OCI-LY7 (cell line): ENCODE measurements around the gene REEP3. TPM values are rescaled to one million over a fixed set of nuclear protein-coding genes. Genes with fewer than 3 reads are reported as not detected.

Experiments used
- BruUV-seq: library from RNA; stranded (reverse); fragments of 400-500 nt; replicated peaks from 2 replicates; lab custom pipeline; 2021; lab: Mats Ljungman, UMichigan
- CTCF ChIA-PET: fragments of 300-600 bp; sonication (Branson Sonifier 250); formaldehyde crosslinking; loops from one replicate; lab custom pipeline; 2022; ENCODE audit warnings: antibody characterized with exemption; ENCODE audit not compliant: unreplicated experiment; lab: Charles Lee
- POLR2A ChIA-PET: fragments of 300-600 bp; sonication (Branson Sonifier 250); formaldehyde crosslinking; loops from one replicate; lab custom pipeline; 2022; ENCODE audit warnings: antibody characterized with exemption; lab: Charles Lee
- DNase-seq: peaks from one replicate; pipeline ENCODE4 v3.0.0-alpha.2; 2015; ENCODE audit warnings: low spot score
- H2AFZ ChIP-seq: fragments of 200-600 bp; sonication (generic), shearing (Covaris generic); 2 replicates; pipeline ENCODE4 v1.6.1; 2014; ENCODE audit warnings: mild to moderate bottlenecking, antibody characterized with exemption, low read length, moderate library complexity
- H3K27ac ChIP-seq: fragments of 200-600 bp; sonication (generic); 2 replicates; pipeline ENCODE4 v1.5.1; 2014; ENCODE audit warnings: mixed run types, low read depth, mild to moderate bottlenecking, moderate library complexity, low read length, inconsistent platforms; ENCODE audit not compliant: poor library complexity, severe bottlenecking
- H3K36me3 ChIP-seq: fragments of 200-600 bp; sonication (generic); 2 replicates; pipeline ENCODE4 v1.6.1; 2014; ENCODE audit warnings: mild to moderate bottlenecking, antibody characterized with exemption, low read length, moderate library complexity, mixed read lengths; ENCODE audit not compliant: insufficient read depth
- H3K4me1 ChIP-seq: fragments of 200-600 bp; sonication (generic); 2 replicates; pipeline ENCODE4 v1.5.1; 2014; ENCODE audit warnings: mild to moderate bottlenecking, low read length; ENCODE audit not compliant: insufficient read depth, poor library complexity, severe bottlenecking
- H3K4me2 ChIP-seq: fragments of 200-600 bp; sonication (generic); 2 replicates; pipeline ENCODE4 v1.6.1; 2014; ENCODE audit warnings: mild to moderate bottlenecking, low read length
- H3K4me3 ChIP-seq: fragments of 200-600 bp; sonication (generic); 2 replicates; pipeline ENCODE4 v1.5.1; 2014; ENCODE audit warnings: mild to moderate bottlenecking, low read depth, low read length; ENCODE audit not compliant: poor library complexity, severe bottlenecking
- H3K79me2 ChIP-seq: fragments of 200-600 bp; sonication (generic); 2 replicates; pipeline ENCODE4 v1.6.1; 2016; ENCODE audit warnings: low read depth, mild to moderate bottlenecking, low read length, moderate library complexity, mixed read lengths; ENCODE audit not compliant: insufficient read depth
- H3K9me2 ChIP-seq: fragments of 200-600 bp; sonication (generic); 2 replicates; pipeline ENCODE4 v1.6.1; 2016; ENCODE audit warnings: mild to moderate bottlenecking, low read length, mixed read lengths; ENCODE audit not compliant: insufficient read depth
- H3K9me3 ChIP-seq: fragments of 200-600 bp; sonication (generic); 2 replicates; pipeline ENCODE4 v1.6.1; 2014; ENCODE audit warnings: mild to moderate bottlenecking, mixed run types, low read length, mixed read lengths
- H4K20me1 ChIP-seq: fragments of 200-600 bp; sonication (generic); 2 replicates; pipeline ENCODE4 v1.6.1; 2014; ENCODE audit warnings: mild to moderate bottlenecking, antibody characterized with exemption, low read length, moderate library complexity, mixed read lengths; ENCODE audit not compliant: insufficient read depth
- CTCF ChIP-seq: fragments of 200-600 bp; sonication (generic); conservative IDR thresholded peaks from 2 replicates; pipeline ENCODE4 v1.5.1; 2014; ENCODE audit warnings: mild to moderate bottlenecking, antibody characterized with exemption, low read length, moderate library complexity, mixed read lengths
- EZH2phosphoT487 ChIP-seq: fragments of 200-600 bp; sonication (generic); IDR thresholded peaks from 2 replicates; pipeline ENCODE4 v1.6.1; 2018; ENCODE audit warnings: low read depth, borderline replicate concordance, mild to moderate bottlenecking, mixed run types, antibody characterized with exemption, low read length, moderate library complexity, mixed read lengths
- intact Hi-C: fragments of 100-400 bp; cut with micrococcal nuclease; formaldehyde crosslinking; loops from one replicate; pipeline ENCODE4 v1.10.0; 2022; ENCODE audit not compliant: unreplicated experiment
- total RNA-seq, 2 experiments: library from RNA; depleted of rRNA in 1 of 2; stranded (reverse); fragments of >200 nt in 1 of 2; shearing (Covaris generic) in 1 of 2; gene quantifications; 2 replicates each; pipeline ENCODE4 v1.2.3, GENCODE V29; 2014 to 2022

REEP3 gene
- total RNA-seq, 2 experiments from 2014 or later = 3.6 to 11.0 TPM

GRCh38 chr10:63493004-63493403, 28.2 kb upstream of the REEP3 start:
- Histone ChIP-seq H3K9me2 (no peaks in the 10 kb centered on the region), H3K9me3 (no peaks in the 10 kb centered on the region), H3K36me3 (no peaks in the 10 kb centered on the region), H3K4me1 (no peaks in the 10 kb centered on the region), H2AFZ (no peak overlapping the region), H3K4me3 (no peak overlapping the region), H3K79me2 (0 out of 2 replicates have a peak, but pooled peaks cover 3% of the 10 kb centered on the region), H3K4me2 (no peak overlapping the region), H3K27ac (no peak overlapping the region), H4K20me1 (no peaks in the 10 kb centered on the region)
- intact Hi-C loops = no loop called here
- ChIA-PET POLR2A (interaction anchor here (1.2 kb wide), 1 partner anchor 29 kb away, joined by 4 read pairs; no protein-coding TSS in a partner anchor), CTCF (no interaction called here)
- no TSS peak for BruUV-seq
- TF ChIP-seq CTCF = no peak
- TF ChIP-seq EZH2phosphoT487 = no peak
- DNase-seq = no peak

GRCh38 chr10:63494951-63495350, 26.2 kb upstream of the REEP3 start:
- intact Hi-C loops = no loop called here
- Histone ChIP-seq H3K4me3 (no peak overlapping the region), H3K79me2 (peaks cover 3% of the 10 kb centered on the region; the same call in 1 of the 2 replicates), H4K20me1 (no peaks in the 10 kb centered on the region), H2AFZ (no peak overlapping the region), H3K9me3 (no peaks in the 10 kb centered on the region), H3K27ac (no peak overlapping the region), H3K4me2 (no peak overlapping the region), H3K9me2 (no peaks in the 10 kb centered on the region), H3K4me1 (no peaks in the 10 kb centered on the region), H3K36me3 (no peaks in the 10 kb centered on the region)
- POLR2A ChIA-PET = interaction anchor here (0.6 to 1.8 kb wide), 6 partner anchors 8 to 203 kb away, joined by 3 to 15 read pairs (median 3); no protein-coding TSS in a partner anchor
- DNase-seq = no peak
- CTCF ChIA-PET = no interaction called here
- TF ChIP-seq EZH2phosphoT487 (no peak), CTCF (no peak)
- BruUV-seq = no TSS peak

- ChIA-PET CTCF (no interaction called here), POLR2A (interaction anchor here (0.6 to 0.7 kb wide), 2 partner anchors 15 to 24 kb away, joined by 3 to 5 read pairs; no protein-coding TSS in a partner anchor)
- intact Hi-C loops = no loop called here
- no peak overlapping the region for H3K4me3 ChIP-seq
- H2AFZ ChIP-seq = no peak overlapping the region
- no peak for TF ChIP-seq EZH2phosphoT487
- no peak for TF ChIP-seq CTCF
- no peaks in the 10 kb centered on the region for H3K36me3 ChIP-seq
- no peaks in the 10 kb centered on the region for H3K4me1 ChIP-seq
- H3K4me2 ChIP-seq = no peak overlapping the region
- DNase-seq = no peak
- H3K9me2 ChIP-seq = no peaks in the 10 kb centered on the region
- H3K27ac ChIP-seq = no peak overlapping the region
- peaks cover 3% of the 10 kb centered on the region; the same call in 1 of the 2 replicates for H3K79me2 ChIP-seq
- H3K9me3 ChIP-seq = no peaks in the 10 kb centered on the region
- BruUV-seq = no TSS peak
- H4K20me1 ChIP-seq = no peaks in the 10 kb centered on the region
These were observed 24.6 kb upstream of the REEP3 start for GRCh38 chr10:63496561-63496960.
